ENCODE measurements around the gene NECAB3.

GRCh38 chr20:33676121-33676520 lies 1.9 kb upstream of the NECAB3 start:
- TF ChIP-seq CTCF (IDR thresholded peaks at IDR 0.05; ENCODE audit: low read depth, low read length, poor library complexity, severe bottlenecking) (no peak), EZH2phosphoT487 (IDR thresholded peaks at IDR 0.05; ENCODE audit: borderline replicate concordance, low read length) (no peak)

All from DOHH2 (cell line).